ENCODE results near the gene MEP1B. TPM values are rescaled to one million over a fixed set of nuclear protein-coding genes. Genes with fewer than 3 reads are reported as not detected.

The MEP1B gene
- total and polyA plus RNA-seq, 2 donors (not counting 1 experiment from before 2014, with no cell fraction given) = 0.03 TPM; not detected in 1

DNA sequence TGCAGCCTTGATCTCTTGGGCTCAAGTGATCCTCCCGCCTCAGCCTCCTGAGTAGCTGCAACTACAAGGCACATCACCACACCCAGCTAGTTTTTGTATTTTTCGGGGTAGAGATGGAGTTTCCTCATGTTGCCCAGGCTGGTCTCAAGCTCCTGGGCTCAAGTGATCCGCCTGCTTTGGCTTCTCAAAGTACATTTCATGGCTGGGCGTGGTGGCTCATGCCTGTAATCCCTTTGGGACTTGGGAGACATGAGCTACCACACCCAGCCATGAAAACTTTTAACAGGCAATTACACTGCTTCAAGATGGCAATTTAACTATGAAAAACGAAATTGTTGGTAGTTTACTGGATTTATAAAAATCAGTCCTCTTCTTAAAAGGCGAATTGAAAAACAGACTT lies 69.7 kb downstream of the MEP1B start:
- POLR2A ChIA-PET = no interaction called here
- 80% methylated on average over 1 of the region's 6 CpGs for WGBS (ENCODE audit: insufficient coverage)
- CTCF ChIA-PET = interaction anchor here (0.7 kb wide), 1 partner anchor 71 kb away, joined by 3 read pairs; no protein-coding TSS in a partner anchor

DNA sequence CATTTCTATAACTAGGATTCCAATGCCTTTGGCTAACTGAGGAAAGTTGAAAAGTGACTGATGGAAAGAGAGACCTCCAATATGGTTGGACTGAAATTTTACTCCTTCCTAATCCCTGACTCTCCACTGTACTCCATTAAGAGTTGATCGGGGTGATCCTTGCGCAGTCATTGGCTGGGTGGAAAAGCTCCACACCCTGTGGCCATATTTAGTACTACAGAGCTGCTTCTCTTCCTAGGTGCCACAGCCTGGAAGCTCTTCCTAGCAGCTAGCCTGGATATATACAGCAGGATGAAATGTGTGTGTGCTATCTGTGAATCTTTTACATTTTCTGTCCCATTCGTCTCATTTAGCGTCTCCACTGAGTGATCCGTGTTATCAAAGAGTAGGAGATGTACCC lies 71.2 kb downstream of the MEP1B start:
- Histone ChIP-seq H2AFZ (ENCODE audit: insufficient read depth, low read depth, low read length, poor library complexity, severe bottlenecking) (no peak overlapping the region), H3K27ac (ENCODE audit: low read length in 2 of 2) (no peak overlapping the region), H3K4me1 (ENCODE audit: control insufficient read depth in 2 of 2, insufficient read depth in 2 of 2, low read length in 2 of 2) (no peaks in the 10 kb centered on the region), H3K4me3 (ENCODE audit: control extremely low read depth in 1 of 5, extremely low read depth in 1 of 5, insufficient read depth in 1 of 5, low read depth in 2 of 5, low read length in 4 of 5) (no peak overlapping the region), H3K27me3 (replicated peaks in 1 of 4; ENCODE audit: control extremely low read depth in 1 of 4, control insufficient read depth in 3 of 4, insufficient read depth in 4 of 4, low read length in 3 of 4) (no peaks in the 10 kb centered on the region), H3K36me3 (replicated peaks in 1 of 2; ENCODE audit: control extremely low read depth in 1 of 2, control insufficient read depth in 1 of 2, extremely low read depth in 1 of 2, insufficient read depth in 2 of 2, low read length in 1 of 2) (no peaks in the 10 kb centered on the region), H3K4me2 (replicated peaks; ENCODE audit: low read depth, low read length, poor library complexity, severe bottlenecking) (no peak overlapping the region), H3K79me2 (ENCODE audit: control insufficient read depth, insufficient read depth, low read length) (no peaks in the 10 kb centered on the region), H3K9me3 (ENCODE audit: control extremely low read depth in 1 of 3, control insufficient read depth in 2 of 3, insufficient read depth in 1 of 3, low read length in 2 of 3) (no peaks in the 10 kb centered on the region), H3K9ac (ENCODE audit: low read length) (no peak overlapping the region), H4K20me1 (ENCODE audit: control insufficient read depth, insufficient read depth, low read length, poor library complexity, severe bottlenecking) (no peaks in the 10 kb centered on the region)
- Mint-ChIP-seq H3K27ac (no peak overlapping the region), H3K4me3 (no peak overlapping the region), H3K9me3 (ENCODE audit: insufficient read depth) (no peaks in the 10 kb centered on the region), H3K4me1 (no peaks in the 10 kb centered on the region), H3K27me3 (peaks cover 18% of the 10 kb centered on the region)
- ChIA-PET CTCF (interaction anchor here (1.0 kb wide), 1 partner anchor 16 kb away, joined by 3 read pairs; no protein-coding TSS in a partner anchor), POLR2A (no interaction called here)
- intact Hi-C loops (cut with micrococcal nuclease) = no loop called here
- ATAC-seq (ENCODE audit: low read depth) (no peak), DNase-seq (no peak)
- 100% methylated on average over 2 of the region's 5 CpGs for WGBS (ENCODE audit: insufficient coverage)
- no peak for TF ChIP-seq EZH2 (IDR thresholded peaks at IDR 0.05; ENCODE audit: borderline replicate concordance, insufficient read depth, low read depth, low read length, poor library complexity, severe bottlenecking)
- TF ChIP-seq, protein P1, sequence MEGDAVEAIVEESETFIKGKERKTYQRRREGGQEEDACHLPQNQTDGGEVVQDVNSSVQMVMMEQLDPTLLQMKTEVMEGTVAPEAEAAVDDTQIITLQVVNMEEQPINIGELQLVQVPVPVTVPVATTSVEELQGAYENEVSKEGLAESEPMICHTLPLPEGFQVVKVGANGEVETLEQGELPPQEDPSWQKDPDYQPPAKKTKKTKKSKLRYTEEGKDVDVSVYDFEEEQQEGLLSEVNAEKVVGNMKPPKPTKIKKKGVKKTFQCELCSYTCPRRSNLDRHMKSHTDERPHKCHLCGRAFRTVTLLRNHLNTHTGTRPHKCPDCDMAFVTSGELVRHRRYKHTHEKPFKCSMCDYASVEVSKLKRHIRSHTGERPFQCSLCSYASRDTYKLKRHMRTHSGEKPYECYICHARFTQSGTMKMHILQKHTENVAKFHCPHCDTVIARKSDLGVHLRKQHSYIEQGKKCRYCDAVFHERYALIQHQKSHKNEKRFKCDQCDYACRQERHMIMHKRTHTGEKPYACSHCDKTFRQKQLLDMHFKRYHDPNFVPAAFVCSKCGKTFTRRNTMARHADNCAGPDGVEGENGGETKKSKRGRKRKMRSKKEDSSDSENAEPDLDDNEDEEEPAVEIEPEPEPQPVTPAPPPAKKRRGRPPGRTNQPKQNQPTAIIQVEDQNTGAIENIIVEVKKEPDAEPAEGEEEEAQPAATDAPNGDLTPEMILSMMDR (IDR thresholded peaks at IDR 0.05) = no peak

More for the DNA sequence above, 69.7 kb downstream of the MEP1B start:
- no peak overlapping the region for H3K27ac ChIP-seq (ENCODE audit: low read length in 2 of 2)
- H3K27me3 ChIP-seq (replicated peaks in 1 of 4; ENCODE audit: control extremely low read depth in 1 of 4, control insufficient read depth in 3 of 4, insufficient read depth in 4 of 4, low read length in 3 of 4) = no peaks in the 10 kb centered on the region
- Mint-ChIP-seq H3K27me3 (peaks cover 18% of the 10 kb centered on the region), H3K9me3 (ENCODE audit: insufficient read depth) (no peaks in the 10 kb centered on the region), H3K4me1 (no peaks in the 10 kb centered on the region), H3K27ac (no peak overlapping the region), H3K4me3 (no peak overlapping the region)
- no peak overlapping the region for H3K4me2 ChIP-seq (replicated peaks; ENCODE audit: low read depth, low read length, poor library complexity, severe bottlenecking)
- H2AFZ ChIP-seq (ENCODE audit: insufficient read depth, low read depth, low read length, poor library complexity, severe bottlenecking) = no peak overlapping the region
- DNase-seq = no peak
- TF ChIP-seq, protein P1 (IDR thresholded peaks at IDR 0.05) = no peak
- TF ChIP-seq EZH2 (IDR thresholded peaks at IDR 0.05; ENCODE audit: borderline replicate concordance, insufficient read depth, low read depth, low read length, poor library complexity, severe bottlenecking) = no peak
- no peaks in the 10 kb centered on the region for H3K36me3 ChIP-seq (replicated peaks in 1 of 2; ENCODE audit: control extremely low read depth in 1 of 2, control insufficient read depth in 1 of 2, extremely low read depth in 1 of 2, insufficient read depth in 2 of 2, low read length in 1 of 2)
- no peaks in the 10 kb centered on the region for H4K20me1 ChIP-seq (ENCODE audit: control insufficient read depth, insufficient read depth, low read length, poor library complexity, severe bottlenecking)
- H3K79me2 ChIP-seq (ENCODE audit: control insufficient read depth, insufficient read depth, low read length) = no peaks in the 10 kb centered on the region
- no peak overlapping the region for H3K9ac ChIP-seq (ENCODE audit: low read length)
- intact Hi-C loops (cut with micrococcal nuclease) = no loop called here
- H3K4me1 ChIP-seq (ENCODE audit: control insufficient read depth in 2 of 2, insufficient read depth in 2 of 2, low read length in 2 of 2) = no peaks in the 10 kb centered on the region
- no peak for ATAC-seq (ENCODE audit: low read depth)
- no peaks in the 10 kb centered on the region for H3K9me3 ChIP-seq (ENCODE audit: control extremely low read depth in 1 of 3, control insufficient read depth in 2 of 3, insufficient read depth in 1 of 3, low read length in 2 of 3)
- no peak overlapping the region for H3K4me3 ChIP-seq (ENCODE audit: control extremely low read depth in 1 of 5, extremely low read depth in 1 of 5, insufficient read depth in 1 of 5, low read depth in 2 of 5, low read length in 4 of 5)

All from B cell (primary cell).